ENCODE results near the gene SUPT16H. TPM values are rescaled to one million over a fixed set of nuclear protein-coding genes. Genes with fewer than 3 reads are reported as not detected.

The SUPT16H gene
- total and polyA plus RNA-seq, 2 of the 13 experiments (the other 11 are each of a cell fraction or from before 2014, with no cell fraction given): 77.5 to 230 TPM

- TF ChIP-seq TBP (CRISPR knock-in tag; IDR thresholded peaks at IDR 0.05) (0 out of 2 replicates have a peak, but pooled peaks have one; percentile 54), ZBTB39 (CRISPR knock-in tag; IDR thresholded peaks at IDR 0.05) (0 out of 2 replicates have a peak, but pooled peaks have one; percentile 18), AKNA (CRISPR knock-in tag; IDR thresholded peaks at IDR 0.05; ENCODE audit: borderline replicate concordance) (0 out of 2 replicates have a peak, but pooled peaks have one; percentile 19), ZNF430 (CRISPR knock-in tag; IDR thresholded peaks at IDR 0.05) (0 out of 2 replicates have a peak, but pooled peaks have one; percentile 8), ATF7 (IDR thresholded peaks at IDR 0.05) (no peak), ATF7 (CRISPR knock-in tag; IDR thresholded peaks at IDR 0.05) (0 out of 2 replicates have a peak, but pooled peaks have one; percentile 5), JUN (CRISPR knock-in tag; IDR thresholded peaks at IDR 0.05) (no peak), ARNTL (CRISPR knock-in tag; IDR thresholded peaks at IDR 0.05) (no peak), ZNF800 (CRISPR knock-in tag; IDR thresholded peaks at IDR 0.05) (0 out of 2 replicates have a peak, but pooled peaks have one; percentile 33), TERF1 (CRISPR knock-in tag; IDR thresholded peaks at IDR 0.05) (0 out of 2 replicates have a peak, but pooled peaks have one; percentile 1), ZNF441 (CRISPR knock-in tag; IDR thresholded peaks at IDR 0.05; ENCODE audit: borderline replicate concordance) (0 out of 2 replicates have a peak, but pooled peaks have one; percentile 42), HNF4A (CRISPR knock-in tag; IDR thresholded peaks at IDR 0.05) (no peak), RXRA (CRISPR knock-in tag; IDR thresholded peaks at IDR 0.05) (peak; percentile 7; the same call in 1 of the 2 replicates), ZNF569 (CRISPR knock-in tag; IDR thresholded peaks at IDR 0.05; ENCODE audit: borderline replicate concordance) (0 out of 2 replicates have a peak, but pooled peaks have one; percentile 76), ZBTB3 (CRISPR knock-in tag; IDR thresholded peaks at IDR 0.05; ENCODE audit: borderline replicate concordance, low read depth) (peak; percentile 4; the same call in 1 of the 2 replicates), ZNF768 (CRISPR knock-in tag; IDR thresholded peaks at IDR 0.05) (peak; percentile 27; the same call in 1 of the 2 replicates), ZFP36L2 (CRISPR knock-in tag; IDR thresholded peaks at IDR 0.05) (no peak), ZNF205 (CRISPR knock-in tag; IDR thresholded peaks at IDR 0.05) (0 out of 2 replicates have a peak, but pooled peaks have one; percentile 5), SIX4 (CRISPR knock-in tag; IDR thresholded peaks at IDR 0.05) (no peak)
- TF ChIP-seq, protein P1, sequence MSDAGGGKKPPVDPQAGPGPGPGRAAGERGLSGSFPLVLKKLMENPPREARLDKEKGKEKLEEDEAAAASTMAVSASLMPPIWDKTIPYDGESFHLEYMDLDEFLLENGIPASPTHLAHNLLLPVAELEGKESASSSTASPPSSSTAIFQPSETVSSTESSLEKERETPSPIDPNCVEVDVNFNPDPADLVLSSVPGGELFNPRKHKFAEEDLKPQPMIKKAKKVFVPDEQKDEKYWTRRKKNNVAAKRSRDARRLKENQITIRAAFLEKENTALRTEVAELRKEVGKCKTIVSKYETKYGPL (CRISPR knock-in tag; IDR thresholded peaks at IDR 0.05): no peak
These were observed 654 bp upstream of the SUPT16H start (continued) for GRCh38 chr14:21384494-21384851.

All from HepG2 (cell line).